K562 (cell line): Measurements from ENCODE around the gene CEP76. TPM values are rescaled to one million over a fixed set of nuclear protein-coding genes. Genes with fewer than 3 reads are reported as not detected.

Experiments used
- ATF3 ChIP-seq, 2 experiments: fragments of 450-650 bp in 1 of 2; sonication (generic) in 1 of 2; formaldehyde crosslinking in 1 of 2; IDR thresholded peaks in 1 of 2; conservative IDR thresholded peaks in 1 of 2; 2 replicates each; pipeline versions ENCODE4 v1.6.1 to v1.8.1; 2016 to 2023; ENCODE audit warnings: mild to moderate bottlenecking in 2 of 2, moderate library complexity in 2 of 2, inconsistent platforms in 1 of 2, missing genetic modification reagents in 1 of 2
- CEBPG ChIP-seq, 3 experiments: fragments of 200-800 bp in 1 of 3; sonication (Bioruptor generic) in 1 of 3; sonication (generic) in 1 of 3; formaldehyde crosslinking in 1 of 3; IDR thresholded peaks in 2 of 3; conservative IDR thresholded peaks in 1 of 3; 2 replicates each; pipeline versions ENCODE4 v1.6.1 to v1.8.0; 2016 to 2022; ENCODE audit warnings: missing compliant biosample characterization in 2 of 3, missing genetic modification characterization in 2 of 3, mild to moderate bottlenecking in 1 of 3, missing genetic modification reagents in 1 of 3
- CREM ChIP-seq: IDR thresholded peaks from 2 replicates; pipeline ENCODE4 v1.6.1; 2014; ENCODE audit warnings: antibody characterized with exemption, low read depth
- JUND ChIP-seq, 2 experiments: IDR thresholded peaks; 2 replicates in 1 of 2; 3 replicates in 1 of 2; pipeline ENCODE4 v1.6.1; 2011; ENCODE audit warnings: borderline replicate concordance in 2 of 2, low read depth in 2 of 2, low read length in 2 of 2, improper control_type of control experiment in 1 of 2, missing biosample characterization in 1 of 2, missing genetic modification characterization in 1 of 2, missing genetic modification reagents in 1 of 2
- MEIS2 ChIP-seq: fragments of 450-650 bp; IDR thresholded peaks from 2 replicates; pipeline ENCODE4 v1.6.1; 2014; ENCODE audit warnings: mild to moderate bottlenecking; ENCODE audit not compliant: partially characterized antibody
- NFYB ChIP-seq: IDR thresholded peaks from 2 replicates; pipeline ENCODE4 v1.6.1; 2011; ENCODE audit warnings: mild to moderate bottlenecking, moderate library complexity; ENCODE audit not compliant: insufficient read length; ENCODE audit errors: extremely low read depth
- POLR2AphosphoS2 ChIP-seq: IDR thresholded peaks from 2 replicates; pipeline ENCODE4 v1.6.1; 2012; ENCODE audit warnings: low read length, improper control_type of control experiment
- SMARCA4 ChIP-seq: fragments of 450-650 bp; IDR thresholded peaks from 2 replicates; pipeline ENCODE4 v1.6.1; 2016
- SMARCC2 ChIP-seq: fragments of 450-650 bp; IDR thresholded peaks from 2 replicates; pipeline ENCODE4 v1.6.1; 2017; ENCODE audit warnings: antibody characterized with exemption, moderate library complexity, mild to moderate bottlenecking, low read depth
- ZFP1 ChIP-seq: fragments of 450-650 bp; formaldehyde crosslinking; IDR thresholded peaks from 2 replicates; pipeline ENCODE4 v1.4.0; 2020; ENCODE audit warnings: mild to moderate bottlenecking, mixed read lengths
- ZNF655 ChIP-seq: fragments of 250-450 bp; sonication (Bioruptor Pico); IDR thresholded peaks from 2 replicates; pipeline ENCODE4 v1.5.0; 2021
- polyA plus RNA-seq, 8 experiments: library from polyadenylated mRNA; depleted of rRNA in 4 of 8; stranded (reverse) in 5 of 8; unstranded in 3 of 8; fragments of >200 nt; fragmentation: Nextera tagmentation in 2 of 8; fragmentation: Illumina TruSeq in 1 of 8; extraction: Ambion mirVana in 2 of 8; extraction: Trizol in 1 of 8; gene quantifications; 2 replicates each; pipeline versions ENCODE4 v1.2.1 to v1.2.3, GENCODE V29; 2011 to 2014; ENCODE audit warnings: inconsistent platforms in 1 of 8, missing spikeins in 1 of 8
- total RNA-seq, 7 experiments: library from RNA; depleted of rRNA in 6 of 7; stranded (reverse); fragments of >200 nt in 6 of 7; fragmentation: Illumina TruSeq in 2 of 7; extraction: Trizol in 2 of 7; gene quantifications; 2 replicates each; pipeline versions ENCODE4 v1.2.1 to v1.2.3, GENCODE V29; 2011 to 2021; ENCODE audit warnings: low replicate concordance in 1 of 7
- TF ChIP-seq, protein P1 (sequence below), 2 experiments: fragments of 450-650 bp in 1 of 2; sonication (generic) in 1 of 2; formaldehyde crosslinking in 1 of 2; IDR thresholded peaks; 2 replicates each; pipeline versions ENCODE4 v1.7.1 to v1.9.0; 2016 to 2022; ENCODE audit warnings: inconsistent platforms in 1 of 2, mild to moderate bottlenecking in 1 of 2, missing genetic modification reagents in 1 of 2

CEP76 gene
- total and polyA plus RNA-seq, 9 of the 15 experiments (the other 6 are each of a cell fraction or from before 2014, with no cell fraction given): 5.3 to 27.3 (median 19.3) TPM

GRCh38 chr18:12656605-12656937 lies 46.0 kb downstream of the CEP76 start (continued):
- TF ChIP-seq, protein P1, sequence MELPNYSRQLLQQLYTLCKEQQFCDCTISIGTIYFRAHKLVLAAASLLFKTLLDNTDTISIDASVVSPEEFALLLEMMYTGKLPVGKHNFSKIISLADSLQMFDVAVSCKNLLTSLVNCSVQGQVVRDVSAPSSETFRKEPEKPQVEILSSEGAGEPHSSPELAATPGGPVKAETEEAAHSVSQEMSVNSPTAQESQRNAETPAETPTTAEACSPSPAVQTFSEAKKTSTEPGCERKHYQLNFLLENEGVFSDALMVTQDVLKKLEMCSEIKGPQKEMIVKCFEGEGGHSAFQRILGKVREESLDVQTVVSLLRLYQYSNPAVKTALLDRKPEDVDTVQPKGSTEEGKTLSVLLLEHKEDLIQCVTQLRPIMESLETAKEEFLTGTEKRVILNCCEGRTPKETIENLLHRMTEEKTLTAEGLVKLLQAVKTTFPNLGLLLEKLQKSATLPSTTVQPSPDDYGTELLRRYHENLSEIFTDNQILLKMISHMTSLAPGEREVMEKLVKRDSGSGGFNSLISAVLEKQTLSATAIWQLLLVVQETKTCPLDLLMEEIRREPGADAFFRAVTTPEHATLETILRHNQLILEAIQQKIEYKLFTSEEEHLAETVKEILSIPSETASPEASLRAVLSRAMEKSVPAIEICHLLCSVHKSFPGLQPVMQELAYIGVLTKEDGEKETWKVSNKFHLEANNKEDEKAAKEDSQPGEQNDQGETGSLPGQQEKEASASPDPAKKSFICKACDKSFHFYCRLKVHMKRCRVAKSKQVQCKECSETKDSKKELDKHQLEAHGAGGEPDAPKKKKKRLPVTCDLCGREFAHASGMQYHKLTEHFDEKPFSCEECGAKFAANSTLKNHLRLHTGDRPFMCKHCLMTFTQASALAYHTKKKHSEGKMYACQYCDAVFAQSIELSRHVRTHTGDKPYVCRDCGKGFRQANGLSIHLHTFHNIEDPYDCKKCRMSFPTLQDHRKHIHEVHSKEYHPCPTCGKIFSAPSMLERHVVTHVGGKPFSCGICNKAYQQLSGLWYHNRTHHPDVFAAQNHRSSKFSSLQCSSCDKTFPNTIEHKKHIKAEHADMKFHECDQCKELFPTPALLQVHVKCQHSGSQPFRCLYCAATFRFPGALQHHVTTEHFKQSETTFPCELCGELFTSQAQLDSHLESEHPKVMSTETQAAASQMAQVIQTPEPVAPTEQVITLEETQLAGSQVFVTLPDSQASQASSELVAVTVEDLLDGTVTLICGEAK (IDR thresholded peaks at IDR 0.05): peak; percentile 61; the same call in 1 of the 2 replicates
- TF ChIP-seq, protein P1 (CRISPR knock-in tag; IDR thresholded peaks at IDR 0.05): no peak
- 0 out of 2 replicates have a peak, but pooled peaks have one; percentile 45 for TF ChIP-seq SMARCA4
- no peak for TF ChIP-seq JUND (IDR thresholded peaks at IDR 0.05; ENCODE audit: borderline replicate concordance, low read depth, low read length)
- TF ChIP-seq JUND (tag; IDR thresholded peaks at IDR 0.05; ENCODE audit: borderline replicate concordance, low read depth, low read length): peak; percentile 32; the same call in 1 of the 3 replicates
- TF ChIP-seq NFYB: no peak
- no peak for TF ChIP-seq ZFP1 (CRISPR knock-in tag)
- peak; percentile 79 for TF ChIP-seq ATF3 (IDR thresholded peaks at IDR 0.05)
- no peak for TF ChIP-seq ATF3 (CRISPR knock-in tag; conservative IDR thresholded peaks at IDR 0.05)
- TF ChIP-seq SMARCC2: no peak
- TF ChIP-seq MEIS2: peak; percentile 28
- no peak for TF ChIP-seq CEBPG (CRISPR knock-in tag; IDR thresholded peaks at IDR 0.05)
- peak in 1 of 2 experiments; percentile 48; a peak in 1 of 4 replicates for TF ChIP-seq CEBPG (tag; conservative IDR thresholded peaks at IDR 0.05 in 1 of 2, IDR thresholded peaks at IDR 0.05 in 1 of 2)
- TF ChIP-seq ZNF655 (CRISPR knock-in tag): no peak
- no peak for TF ChIP-seq POLR2AphosphoS2
- 0 out of 2 replicates have a peak, but pooled peaks have one; percentile 10 for TF ChIP-seq CREM
- TF ChIP-seq, all 486 proteins: peak for 9
